ENCODE results near the gene AKT3.

The AKT3 gene

GRCh38 chr1:243455760-243456651 is 394.0 kb downstream of the AKT3 start:
- DNase-seq = no peak

DNA sequence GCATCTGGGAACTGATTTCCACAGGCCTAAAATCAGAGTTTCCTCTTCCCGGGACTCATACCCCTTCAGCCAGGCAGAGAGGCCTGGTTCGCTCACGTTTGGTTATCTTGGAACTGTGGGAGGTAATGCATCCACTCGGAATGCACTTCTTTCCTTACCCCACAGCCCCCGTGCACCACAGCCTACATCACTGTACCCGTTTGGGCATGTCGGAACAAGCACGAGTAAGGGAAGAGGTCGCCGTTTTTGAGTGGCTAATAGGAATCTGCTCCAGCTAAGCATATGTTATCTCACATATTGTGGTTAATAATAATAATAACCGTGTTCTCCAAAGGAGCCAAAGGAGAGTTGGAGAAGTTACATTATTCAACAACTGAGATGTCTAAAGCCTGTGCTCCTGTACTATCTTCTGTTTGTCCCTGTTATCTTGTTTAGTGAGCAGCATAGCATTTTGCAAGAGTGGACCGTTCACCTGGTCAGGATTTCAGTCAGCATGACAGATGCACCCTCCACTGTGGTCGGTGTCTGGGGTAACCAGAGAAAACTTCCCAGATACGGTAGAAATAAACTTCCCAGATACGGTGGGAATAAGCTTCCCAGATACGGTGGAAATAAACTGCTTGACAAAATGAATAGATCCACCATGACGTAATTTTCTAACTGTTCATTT is 395.6 kb downstream of the AKT3 start:
- DNase-seq = no peak

DNA sequence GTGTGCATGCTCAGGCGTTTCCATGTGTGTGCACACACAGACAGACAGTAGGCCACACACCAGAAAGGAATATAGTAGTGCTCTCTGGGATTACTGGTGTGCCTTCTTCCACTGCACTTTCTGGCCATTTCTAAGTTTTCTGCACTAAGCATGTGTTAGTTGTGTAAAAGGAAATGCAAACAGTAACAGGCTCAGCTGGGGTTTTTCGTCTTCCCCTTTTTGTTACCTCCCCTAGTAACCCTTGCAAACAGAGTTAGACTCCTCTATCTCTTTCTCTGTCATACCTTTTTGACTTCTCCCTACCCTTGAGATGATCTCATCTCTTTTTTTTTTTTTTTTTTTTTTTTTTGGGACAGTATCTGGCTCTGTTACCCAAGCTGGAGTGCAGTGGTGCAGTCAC is 398.0 kb downstream of the AKT3 start:
- DNase-seq = peak; percentile 72

- no peak for DNase-seq
Measured at GRCh38 chr1:243449373-243449772, 400.7 kb downstream of the AKT3 start.

GRCh38 chr1:243447844-243448243 is 402.2 kb downstream of the AKT3 start:
- DNase-seq = peak; percentile 46

DNA sequence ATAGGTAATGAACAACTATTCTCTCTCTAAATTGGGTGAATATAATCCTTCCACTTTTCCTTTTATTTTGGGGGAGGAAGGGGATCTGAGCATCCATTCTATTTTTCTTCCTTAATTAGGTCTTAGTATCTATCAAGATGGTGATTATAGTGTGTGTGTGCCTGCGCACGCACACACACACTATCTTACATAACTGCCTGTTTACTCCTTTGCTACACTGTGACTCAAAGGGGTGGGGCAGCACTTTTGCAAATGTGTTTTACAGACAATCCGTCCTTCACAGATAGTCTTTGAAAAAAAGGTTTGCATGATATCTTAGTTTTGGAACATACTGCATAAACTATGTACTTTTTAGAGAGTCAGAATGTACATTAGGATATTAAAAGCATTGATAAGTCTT is 402.7 kb downstream of the AKT3 start:
- DNase-seq = peak; percentile 95

GRCh38 chr1:243443557-243443956 is 406.5 kb downstream of the AKT3 start:
- no peak for DNase-seq

DNA sequence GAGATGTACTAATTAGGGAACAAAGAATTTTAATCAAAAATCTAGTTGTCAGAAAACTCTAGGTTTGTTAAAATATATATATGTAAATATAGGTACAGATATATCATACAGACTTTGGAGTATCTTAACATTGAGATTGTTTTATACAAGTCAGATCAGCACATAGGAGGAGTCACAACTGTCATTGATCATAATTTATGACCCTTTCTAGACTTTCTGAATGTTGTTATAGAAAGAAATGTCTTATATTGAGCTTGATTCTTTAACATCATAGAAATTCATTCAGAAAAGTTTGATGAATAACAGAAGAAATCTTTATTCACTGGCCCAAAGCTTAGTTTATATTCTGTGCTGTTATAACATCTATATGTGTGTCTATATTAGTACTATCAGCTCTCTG is 408.4 kb downstream of the AKT3 start:
- DNase-seq = no peak

DNA sequence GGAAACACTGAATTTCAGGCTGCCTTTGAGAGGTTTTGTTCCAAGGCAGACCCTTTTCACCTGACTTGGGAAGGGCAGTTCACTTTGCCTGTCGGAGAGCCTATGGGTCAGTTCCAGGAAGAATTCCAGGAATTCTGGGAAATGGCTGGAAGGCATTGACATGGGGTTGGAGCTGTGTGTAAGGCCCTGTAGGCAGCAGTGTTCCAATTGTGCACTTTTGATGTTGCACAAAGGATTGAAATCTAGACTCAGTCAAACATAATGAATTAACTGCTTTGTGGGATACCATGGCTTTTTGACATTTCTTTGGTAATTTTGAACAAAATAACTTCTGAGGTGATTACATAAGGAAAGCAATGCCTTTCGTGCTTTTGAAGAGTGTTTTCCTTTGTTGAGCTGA is 409.6 kb downstream of the AKT3 start:
- no peak for DNase-seq

- DNase-seq = no peak
Measured at GRCh38 chr1:243438815-243439214, 411.2 kb downstream of the AKT3 start.
